ENCODE results near the gene ALG13. TPM values are rescaled to one million over a fixed set of nuclear protein-coding genes. Genes with fewer than 3 reads are reported as not detected.
"Not testable (repeated sequence)": the region's sequence is repeated elsewhere in the genome, so short reads cannot be mapped to it uniquely, and the experiment has no call there.

The ALG13 gene
- total RNA-seq, 2 donors from 2014 or later = 47.1 to 65.4 TPM

DNA sequence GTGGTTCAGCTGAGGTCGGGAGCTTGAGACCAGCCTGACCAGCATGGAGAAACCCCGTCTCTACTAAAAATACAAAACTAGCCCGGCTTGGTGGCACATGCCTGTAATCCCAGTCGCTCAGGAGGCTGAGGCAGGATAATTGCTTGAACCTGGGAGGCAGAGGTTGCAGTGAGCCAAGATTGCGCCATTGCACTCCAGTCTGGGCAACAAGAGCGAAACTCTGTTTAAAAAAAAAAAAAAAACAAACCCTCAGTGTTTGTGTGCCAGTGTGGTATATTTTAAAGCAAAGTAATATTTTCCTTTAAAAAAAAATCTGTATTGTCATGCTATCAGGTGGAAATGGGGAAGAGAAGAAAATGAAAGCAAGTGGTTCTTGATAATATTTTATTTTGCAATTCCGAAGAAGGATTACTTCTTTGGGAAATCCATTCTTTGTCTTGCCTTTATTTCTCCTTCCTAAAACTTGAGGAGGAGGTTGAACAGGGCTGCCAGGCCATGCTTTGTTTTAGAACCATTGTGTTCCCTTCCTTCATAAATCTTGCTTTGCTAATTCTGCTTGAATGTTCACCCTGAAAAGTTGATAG lies 14.4 kb downstream of the ALG13 start:
- no peaks in the 10 kb centered on the region for H3K9me3 Mint-ChIP-seq
- H3K36me3 Mint-ChIP-seq = no peaks in the 10 kb centered on the region
- H3K4me1 Mint-ChIP-seq (ENCODE audit: low read depth in 2 of 2) = no peaks in the 10 kb centered on the region
- DNase-seq (ENCODE audit: low spot score) = no peak
- H3K4me3 Mint-ChIP-seq = no peak overlapping the region
- no peaks in the 10 kb centered on the region for H3K27me3 Mint-ChIP-seq
- H3K27ac Mint-ChIP-seq = no peak overlapping the region
- ATAC-seq = no peak

DNA sequence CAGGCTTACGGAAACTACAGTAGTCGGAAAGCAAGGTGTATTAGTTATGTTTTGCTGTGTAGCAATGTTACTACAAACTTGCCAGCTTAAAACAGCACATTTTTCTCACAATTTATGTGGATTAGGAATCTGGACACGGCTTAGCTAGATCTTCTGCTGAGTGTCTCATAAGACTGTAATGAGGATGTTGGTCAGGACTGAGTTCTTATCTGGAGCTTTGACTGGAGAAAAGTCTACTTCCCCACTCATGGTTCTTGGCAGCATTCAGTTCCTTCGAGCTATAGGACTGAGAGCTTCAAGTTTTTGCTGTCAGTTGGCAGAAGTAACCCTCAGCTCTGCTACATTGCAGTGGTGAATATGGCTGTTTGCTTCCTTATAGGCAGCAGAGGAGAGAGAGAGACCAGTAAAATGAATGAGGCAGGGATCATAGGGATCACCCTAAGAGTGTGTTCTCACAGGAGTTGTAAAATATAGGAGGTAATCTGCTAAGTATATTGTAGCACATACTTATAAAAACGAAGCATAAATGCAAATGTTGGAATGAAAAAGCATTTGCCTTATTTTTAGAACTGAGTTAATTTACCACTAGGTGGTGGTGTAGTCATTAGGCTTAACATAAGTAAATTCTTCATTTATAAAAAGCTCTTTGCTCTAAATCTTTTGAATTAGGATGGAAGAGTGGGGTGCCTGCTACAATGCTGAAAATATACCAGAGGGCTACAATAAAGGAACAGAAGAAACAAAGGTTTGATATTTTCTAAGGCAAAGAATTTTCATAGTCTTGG lies 38.6 kb downstream of the ALG13 start:
- peaks cover 6% of the 10 kb centered on the region for H3K36me3 Mint-ChIP-seq
- no peak overlapping the region for H3K4me3 Mint-ChIP-seq
- no peaks in the 10 kb centered on the region for H3K27me3 Mint-ChIP-seq
- H3K27ac Mint-ChIP-seq = no peak overlapping the region
- no peak for DNase-seq (ENCODE audit: low spot score)
- no peak for ATAC-seq
- no peaks in the 10 kb centered on the region for H3K9me3 Mint-ChIP-seq
- no peaks in the 10 kb centered on the region for H3K4me1 Mint-ChIP-seq (ENCODE audit: low read depth in 2 of 2)

- H3K27me3 Mint-ChIP-seq = no peaks in the 10 kb centered on the region
- H3K36me3 Mint-ChIP-seq = peaks cover 9% of the 10 kb centered on the region
- H3K9me3 Mint-ChIP-seq = no peaks in the 10 kb centered on the region
- ATAC-seq (no peak), DNase-seq (ENCODE audit: low spot score) (no peak)
- no peak overlapping the region for H3K4me3 Mint-ChIP-seq
- H3K27ac Mint-ChIP-seq = no peak overlapping the region
- H3K4me1 Mint-ChIP-seq (ENCODE audit: low read depth in 2 of 2) = no peaks in the 10 kb centered on the region
Observed at GRCh38 chrX:111728096-111728495, 47.1 kb downstream of the ALG13 start.

DNA sequence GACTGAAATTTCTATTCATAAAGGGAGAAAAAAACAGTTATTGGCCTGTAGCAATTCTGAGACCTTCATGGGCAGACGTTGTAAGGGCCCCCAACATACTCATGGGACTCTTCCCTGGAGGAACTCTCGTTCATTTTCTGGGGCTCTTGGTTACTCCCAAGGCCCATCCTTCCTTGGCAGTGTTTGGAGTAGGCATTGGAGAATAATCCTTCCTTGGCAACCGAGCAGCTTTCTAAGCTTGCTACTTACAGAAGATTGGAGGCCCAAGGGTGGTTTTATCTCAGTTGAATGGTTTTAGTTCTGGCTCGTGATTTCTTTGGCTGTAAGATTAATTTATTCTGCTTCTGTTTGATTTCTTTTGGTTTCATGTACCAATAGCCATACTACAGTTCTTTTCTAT lies 50.4 kb downstream of the ALG13 start:
- Mint-ChIP-seq H3K9me3 (no peaks in the 10 kb centered on the region), H3K27me3 (no peaks in the 10 kb centered on the region), H3K36me3 (peaks cover 20% of the 10 kb centered on the region), H3K27ac (no peak overlapping the region), H3K4me1 (ENCODE audit: low read depth in 2 of 2) (no peaks in the 10 kb centered on the region), H3K4me3 (no peak overlapping the region)
- ATAC-seq (no peak), DNase-seq (ENCODE audit: low spot score) (no peak)

- Mint-ChIP-seq H3K27ac (no peak overlapping the region), H3K36me3 (peaks cover 30% of the 10 kb centered on the region), H3K4me1 (ENCODE audit: low read depth in 2 of 2) (no peaks in the 10 kb centered on the region), H3K9me3 (no peaks in the 10 kb centered on the region), H3K27me3 (no peaks in the 10 kb centered on the region), H3K4me3 (no peak overlapping the region)
- ATAC-seq (no peak), DNase-seq (ENCODE audit: low spot score) (no peak)
Observed at GRCh38 chrX:111736571-111736970, 55.6 kb downstream of the ALG13 start.

DNA sequence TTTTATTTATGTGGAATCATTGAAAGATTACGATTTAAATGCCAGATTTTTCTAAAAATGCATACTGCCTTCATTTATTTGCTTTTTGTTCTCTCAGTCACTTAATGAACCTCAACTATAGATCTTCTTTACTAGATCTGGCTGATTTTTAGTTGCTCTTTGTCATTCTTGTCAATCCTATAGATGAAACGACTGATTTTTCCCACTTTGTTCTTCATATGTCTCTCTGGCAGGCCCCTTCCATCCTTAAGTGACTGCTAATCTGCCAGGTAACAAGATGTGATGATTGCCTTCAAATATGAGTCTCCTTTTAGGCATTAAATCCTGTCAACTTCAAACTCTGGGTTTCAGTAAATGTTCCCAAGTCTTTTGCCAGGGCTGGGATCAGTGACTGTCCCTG lies 61.0 kb downstream of the ALG13 start:
- DNase-seq (ENCODE audit: low spot score) = no peak
- no peaks in the 10 kb centered on the region for H3K9me3 Mint-ChIP-seq
- H3K4me3 Mint-ChIP-seq = no peak overlapping the region
- no peak overlapping the region for H3K27ac Mint-ChIP-seq
- no peaks in the 10 kb centered on the region for H3K27me3 Mint-ChIP-seq
- peaks cover 22% of the 10 kb centered on the region for H3K36me3 Mint-ChIP-seq
- H3K4me1 Mint-ChIP-seq (ENCODE audit: low read depth in 2 of 2) = no peaks in the 10 kb centered on the region
- ATAC-seq = no peak

GRCh38 chrX:111743316-111743715 lies 62.3 kb downstream of the ALG13 start:
- ATAC-seq (no peak), DNase-seq (ENCODE audit: low spot score) (no peak)
- no peaks in the 10 kb centered on the region for H3K9me3 Mint-ChIP-seq
- H3K27ac Mint-ChIP-seq = no peak overlapping the region
- H3K27me3 Mint-ChIP-seq = no peaks in the 10 kb centered on the region
- no peak overlapping the region for H3K4me3 Mint-ChIP-seq
- peaks cover 18% of the 10 kb centered on the region for H3K36me3 Mint-ChIP-seq
- no peaks in the 10 kb centered on the region for H3K4me1 Mint-ChIP-seq (ENCODE audit: low read depth in 2 of 2)

DNA sequence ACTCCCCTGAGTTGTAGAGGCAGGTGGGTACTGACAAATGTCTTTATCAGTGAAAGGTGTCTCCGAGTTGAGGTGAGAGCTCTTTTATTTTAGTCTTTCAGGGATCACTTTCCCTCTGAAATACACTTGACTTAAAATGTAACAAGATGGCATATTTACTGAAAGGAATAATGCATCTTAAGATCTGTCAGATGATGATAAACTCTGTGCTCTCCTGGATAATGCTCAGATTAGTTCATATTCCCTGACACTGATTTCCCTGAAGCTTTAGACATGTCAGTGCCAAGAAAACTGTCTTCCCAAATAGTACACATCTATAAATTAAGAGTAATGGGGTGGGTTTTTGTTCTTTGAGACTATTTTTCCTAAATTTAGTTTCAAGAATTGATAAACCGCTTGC lies 75.5 kb downstream of the ALG13 start:
- no peak overlapping the region for H3K27ac Mint-ChIP-seq
- no peak overlapping the region for H3K4me3 Mint-ChIP-seq
- ATAC-seq (no peak), DNase-seq (ENCODE audit: low spot score) (no peak)
- peaks cover 14% of the 10 kb centered on the region for H3K36me3 Mint-ChIP-seq
- no peaks in the 10 kb centered on the region for H3K27me3 Mint-ChIP-seq
- no peaks in the 10 kb centered on the region for H3K9me3 Mint-ChIP-seq
- H3K4me1 Mint-ChIP-seq (ENCODE audit: low read depth in 2 of 2) = no peaks in the 10 kb centered on the region

DNA sequence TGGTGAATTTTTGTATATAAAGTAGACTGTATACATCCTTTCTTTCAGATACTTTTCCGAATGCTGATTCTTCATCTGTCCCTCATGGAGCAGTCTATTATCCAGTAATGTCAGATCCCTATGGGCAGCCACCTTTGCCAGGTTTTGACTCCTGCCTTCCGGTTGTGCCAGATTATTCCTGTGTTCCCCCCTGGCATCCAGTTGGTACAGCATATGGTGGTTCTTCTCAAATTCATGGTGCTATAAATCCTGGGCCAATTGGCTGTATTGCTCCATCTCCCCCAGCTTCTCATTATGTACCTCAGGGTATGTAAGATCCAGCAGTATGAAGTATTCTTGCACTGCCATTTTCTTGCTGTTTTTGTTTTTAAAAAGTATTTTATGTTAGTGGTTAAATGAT lies 78.7 kb downstream of the ALG13 start:
- Mint-ChIP-seq H3K9me3 (no peaks in the 10 kb centered on the region), H3K4me1 (ENCODE audit: low read depth in 2 of 2) (no peaks in the 10 kb centered on the region), H3K27me3 (no peaks in the 10 kb centered on the region), H3K4me3 (no peak overlapping the region), H3K27ac (peak overlapping the region in 1 of 2 donors; percentile 67), H3K36me3 (peaks cover 6% of the 10 kb centered on the region)
- no peak for DNase-seq (ENCODE audit: low spot score)
- no peak for ATAC-seq

GRCh38 chrX:111761578-111762135 lies 80.7 kb downstream of the ALG13 start:
- H3K4me3 Mint-ChIP-seq = no peak overlapping the region
- H3K36me3 Mint-ChIP-seq = no peaks in the 10 kb centered on the region
- no peak overlapping the region for H3K27ac Mint-ChIP-seq
- H3K27me3 Mint-ChIP-seq = no peaks in the 10 kb centered on the region
- ATAC-seq (no peak), DNase-seq (ENCODE audit: low spot score) (no peak)
- no peaks in the 10 kb centered on the region for H3K4me1 Mint-ChIP-seq (ENCODE audit: low read depth in 2 of 2)
- H3K9me3 Mint-ChIP-seq = no peaks in the 10 kb centered on the region

DNA sequence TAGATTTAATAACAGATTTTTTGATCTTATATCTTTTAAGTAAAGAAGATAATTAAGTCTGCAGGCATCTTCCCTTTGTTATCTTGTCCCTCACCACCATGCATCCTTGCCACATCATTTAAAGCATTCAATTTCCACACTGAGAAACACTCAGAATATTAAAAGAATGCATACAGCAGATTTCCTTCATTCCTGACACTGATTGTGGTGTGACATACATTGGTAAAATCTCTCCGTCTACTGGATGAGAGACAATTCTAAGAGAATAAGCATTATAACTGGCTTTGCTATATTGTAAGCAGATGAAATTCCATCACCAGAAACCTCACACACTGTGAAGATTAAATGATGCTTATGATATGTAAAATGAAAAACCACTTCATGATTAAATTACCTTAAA lies 97.6 kb downstream of the ALG13 start:
- Mint-ChIP-seq H3K36me3 (no peaks in the 10 kb centered on the region), H3K4me1 (ENCODE audit: low read depth in 2 of 2) (peaks cover 4 to 8% of the 10 kb centered on the region in 2 donors), H3K9me3 (no peaks in the 10 kb centered on the region), H3K27ac (no peak overlapping the region), H3K27me3 (peaks cover 0 to 3% of the 10 kb centered on the region in 2 donors), H3K4me3 (no peak overlapping the region)
- ATAC-seq (no peak), DNase-seq (ENCODE audit: low spot score) (no peak)

DNA sequence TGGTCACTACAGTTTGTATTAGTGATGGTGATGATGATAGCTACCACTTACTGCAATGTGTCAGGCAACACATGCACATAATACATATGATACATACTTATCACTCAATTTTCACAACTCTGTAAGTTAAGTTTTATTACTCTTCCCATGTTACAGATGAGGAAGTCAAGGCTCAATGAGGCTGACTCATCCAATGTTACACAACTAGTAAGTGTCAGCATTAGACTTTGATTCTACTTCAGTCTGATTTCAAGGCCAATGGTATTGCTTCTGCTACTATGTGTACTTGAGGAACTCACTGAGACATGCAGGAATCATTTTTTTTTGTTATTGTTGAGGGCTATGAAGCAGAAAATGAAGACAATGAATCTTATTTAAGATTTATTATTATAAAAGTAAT lies 98.6 kb downstream of the ALG13 start:
- no peak overlapping the region for H3K4me3 Mint-ChIP-seq
- no peak overlapping the region for H3K27ac Mint-ChIP-seq
- peaks cover 4 to 8% of the 10 kb centered on the region in 2 donors for H3K4me1 Mint-ChIP-seq (ENCODE audit: low read depth in 2 of 2)
- no peaks in the 10 kb centered on the region for H3K36me3 Mint-ChIP-seq
- peaks cover 0 to 3% of the 10 kb centered on the region in 2 donors for H3K27me3 Mint-ChIP-seq
- no peaks in the 10 kb centered on the region for H3K9me3 Mint-ChIP-seq
- DNase-seq (ENCODE audit: low spot score) (no peak), ATAC-seq (no peak)

DNA sequence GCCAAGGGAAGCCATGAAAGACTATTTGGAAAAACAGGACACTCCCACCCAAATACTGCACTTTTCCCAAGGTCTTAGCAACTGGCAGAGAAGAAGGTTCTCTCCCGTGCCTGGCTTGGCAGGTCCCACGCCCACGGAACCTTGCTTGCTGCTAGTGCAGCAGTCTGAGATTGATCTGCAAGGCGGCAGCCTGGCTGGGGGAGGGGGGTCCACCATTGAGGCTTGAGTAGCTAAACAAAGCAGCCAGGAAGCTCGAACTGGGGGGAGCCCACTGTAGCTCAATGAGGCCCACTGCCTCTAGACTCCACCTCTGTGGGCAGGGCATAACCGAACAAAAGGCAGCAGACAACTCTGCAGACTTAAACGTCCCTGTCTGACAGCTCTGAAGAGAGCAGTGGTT lies 103.7 kb downstream of the ALG13 start:
- no peak overlapping the region for H3K27ac Mint-ChIP-seq

GRCh38 chrX:111790054-111790453 lies 109.1 kb downstream of the ALG13 start:
- H3K27me3 Mint-ChIP-seq = peaks cover 0 to 12% of the 10 kb centered on the region in 2 donors
- ATAC-seq; H3K4me1 Mint-ChIP-seq (ENCODE audit: low read depth in 2 of 2); H3K4me3 Mint-ChIP-seq; DNase-seq (ENCODE audit: low spot score); H3K27ac Mint-ChIP-seq: not testable (repeated sequence)
- peaks cover 17% of the 10 kb centered on the region for H3K36me3 Mint-ChIP-seq
- peaks cover 14% of the 10 kb centered on the region for H3K9me3 Mint-ChIP-seq

More for the DNA sequence above, 103.7 kb downstream of the ALG13 start:
- Mint-ChIP-seq H3K4me3 (no peak overlapping the region), H3K9me3 (peaks cover 14% of the 10 kb centered on the region), H3K4me1 (ENCODE audit: low read depth in 2 of 2) (no peaks in the 10 kb centered on the region), H3K36me3 (peaks cover 17% of the 10 kb centered on the region), H3K27me3 (peaks cover 0 to 10% of the 10 kb centered on the region in 2 donors)
- DNase-seq (ENCODE audit: low spot score) (no peak), ATAC-seq (no peak)

Data from natural killer cell treated with Interleukin-12 subunit alpha and Interleukin-12 subunit beta and Interleukin-15 and Interleukin-18, amount 100 ng/mL, for 72 hours (primary cell).